Subcutaneous adipose tissue (tissue), 4 donors: ENCODE data around the gene PCSK6. TPM values are rescaled to one million over a fixed set of nuclear protein-coding genes. Genes with fewer than 3 reads are reported as not detected.

Experiments used
- CTCF ChIP-seq: fragments of 450-650 bp; IDR thresholded peaks from one replicate; pipeline ENCODE4 v1.5.1; 2016; ENCODE audit warnings: low read depth, mild to moderate bottlenecking, control low read depth, antibody characterized with exemption, moderate library complexity
- total RNA-seq, 4 donors: library from RNA; depleted of rRNA; stranded (reverse); fragments of >200 nt; gene quantifications; one replicate each; pipeline ENCODE4 v1.1.0, GENCODE V29; 2016

Gene PCSK6
- total RNA-seq, 4 donors from 2014 or later, result 4.4 to 8.7 (median 5.9) TPM

DNA sequence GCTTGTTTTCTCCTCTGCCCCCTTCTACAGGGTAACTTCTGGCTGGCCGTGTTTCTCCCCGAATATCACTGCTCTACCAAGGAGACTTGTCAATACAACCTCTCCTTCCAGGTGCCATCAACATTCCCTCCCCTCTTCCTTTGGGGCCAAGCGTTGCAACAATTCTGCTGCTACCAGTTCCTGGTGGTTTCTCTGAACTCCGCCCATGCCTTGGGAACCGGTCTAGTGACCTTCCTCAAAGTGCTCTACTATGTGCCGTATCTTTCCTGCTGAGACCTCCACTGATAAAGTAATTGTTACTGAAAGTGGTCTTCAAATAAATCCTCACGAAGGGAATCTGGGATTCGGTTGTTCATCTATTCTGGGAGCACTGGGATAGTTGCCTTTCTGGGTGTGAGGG lies 26.2 kb downstream of the PCSK6 start:
- no peak for TF ChIP-seq CTCF

DNA sequence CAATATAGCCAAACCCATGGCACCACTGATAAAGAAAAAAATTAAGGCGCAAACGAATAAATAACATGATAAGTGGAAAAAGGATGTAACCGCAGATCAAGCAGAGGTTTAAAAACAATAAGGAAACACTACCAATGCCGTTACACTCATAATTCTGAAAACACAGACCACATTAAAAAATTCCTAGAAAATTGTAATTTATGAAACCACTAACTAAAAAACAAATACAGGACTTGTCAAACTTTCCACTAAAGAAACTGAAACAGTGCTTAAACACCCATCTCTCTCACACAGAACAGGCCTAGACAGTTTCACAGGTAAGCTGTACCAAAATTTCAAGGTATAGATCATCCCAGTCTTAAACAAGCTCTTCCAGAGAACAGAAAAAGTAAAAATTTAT lies 28.4 kb downstream of the PCSK6 start:
- TF ChIP-seq CTCF, result no peak

GRCh38 chr15:101459579-101460300 lies 29.8 kb downstream of the PCSK6 start:
- no peak for TF ChIP-seq CTCF

DNA sequence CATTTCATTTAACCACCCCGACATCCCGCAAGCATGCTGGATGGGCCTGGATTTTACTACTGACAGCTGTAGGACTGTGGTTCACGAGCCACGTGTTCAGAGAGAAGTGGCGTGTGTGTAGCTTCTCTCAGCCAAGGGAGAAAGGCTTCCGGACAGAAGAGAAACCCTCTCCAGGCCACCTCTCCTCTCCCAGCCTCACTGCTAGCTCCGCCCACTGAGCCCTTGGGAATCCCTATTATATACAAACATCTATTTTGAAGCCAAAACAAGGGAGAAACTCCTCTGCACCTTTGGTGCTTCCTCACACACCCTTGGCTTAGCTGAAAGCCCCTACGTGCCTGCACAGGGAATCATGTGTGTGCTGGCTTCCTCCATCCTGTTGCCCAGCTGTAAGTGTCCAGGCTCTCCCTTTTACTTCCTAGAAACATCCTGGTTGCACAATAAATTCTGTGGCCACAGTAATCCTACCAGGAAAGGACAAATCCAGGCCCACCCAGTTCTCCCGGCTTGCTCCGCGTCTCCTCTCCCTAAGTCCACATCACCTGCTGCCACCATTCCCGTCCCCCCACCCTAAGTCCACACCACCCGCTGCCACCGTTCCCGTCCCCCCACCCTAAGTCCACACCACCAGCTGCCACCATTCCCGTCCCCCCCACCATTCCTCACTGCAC lies 30.5 kb downstream of the PCSK6 start:
- TF ChIP-seq CTCF, result no peak

DNA sequence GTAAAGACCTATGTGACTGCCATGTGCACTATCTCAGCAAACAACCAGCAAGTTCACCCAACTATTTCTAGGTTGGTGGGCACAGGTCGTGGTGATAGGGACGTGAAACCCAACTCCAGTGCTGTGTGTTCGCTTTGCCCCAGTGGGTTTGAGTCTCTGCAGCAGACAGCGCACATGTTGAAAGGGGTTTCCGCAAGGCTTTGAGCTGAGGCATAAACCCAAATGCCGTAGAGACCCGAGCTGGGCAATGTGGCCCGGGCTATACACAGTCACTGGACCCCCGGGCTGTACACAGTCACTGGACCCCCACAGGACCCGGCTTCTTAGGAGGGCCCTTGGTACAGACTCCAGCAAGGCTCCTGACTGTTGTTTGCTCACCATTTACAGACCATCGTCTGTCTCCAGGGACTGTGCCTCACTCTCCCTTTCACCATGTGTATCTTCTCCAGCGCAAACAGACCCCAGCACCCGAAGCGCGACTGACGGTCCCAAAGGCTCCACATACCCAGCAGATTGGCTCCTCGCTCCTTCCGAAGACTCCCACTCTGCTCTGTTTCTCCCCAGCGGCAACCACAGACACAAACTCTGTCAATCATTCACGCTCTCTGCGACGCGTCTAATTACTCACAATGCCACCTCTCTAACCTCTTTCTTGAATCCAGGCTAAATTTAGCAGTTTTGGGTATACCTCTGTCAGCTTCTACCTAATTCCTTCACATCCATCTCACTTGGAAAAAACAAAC lies 31.2 kb downstream of the PCSK6 start:
- no peak for TF ChIP-seq CTCF

DNA sequence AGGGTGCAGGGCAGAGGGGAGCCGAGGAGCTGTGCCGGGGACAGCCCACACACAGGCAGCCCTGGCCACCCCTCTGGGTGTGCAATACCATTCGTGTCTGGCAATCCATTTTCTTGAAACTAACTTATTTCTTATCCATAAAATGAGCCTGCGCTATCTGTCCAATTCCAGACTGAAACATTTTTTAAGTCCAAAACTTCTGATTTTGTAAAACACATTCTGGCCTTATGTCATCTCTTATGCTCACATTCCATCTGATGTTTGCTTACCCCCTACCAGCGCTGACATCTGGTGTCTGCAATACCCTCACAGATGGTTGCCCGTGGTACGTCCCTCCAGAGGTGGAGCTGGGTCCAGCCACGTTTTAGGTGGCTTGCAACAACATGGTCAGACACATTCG lies 31.8 kb downstream of the PCSK6 start:
- no peak for TF ChIP-seq CTCF
